Transverse colon (tissue), 4 donors: Measurements from ENCODE around the gene HYPK. TPM values are rescaled to one million over a fixed set of nuclear protein-coding genes. Genes with fewer than 3 reads are reported as not detected.
"Not testable (repeated sequence)": the region's sequence is repeated elsewhere in the genome, so short reads cannot be mapped to it uniquely, and the experiment has no call there.

Source experiments
- DNase-seq: peaks from one replicate; pipeline ENCODE4 v3.0.0-alpha.2; 2019
- H3K27ac ChIP-seq, 4 donors: fragments of 200-600 bp; sonication (generic); 2 replicates each; pipeline ENCODE4 v1.5.1; 2016 to 2018; ENCODE audit warnings: inconsistent platforms in 4 of 4
- H3K27me3 ChIP-seq: fragments of 200-600 bp; sonication (generic); 2 replicates; pipeline ENCODE4 v1.5.1; 2017; ENCODE audit warnings: inconsistent platforms
- H3K36me3 ChIP-seq, 4 donors: fragments of 200-600 bp; sonication (generic); 2 replicates each; pipeline ENCODE4 v1.5.1; 2017 to 2019; ENCODE audit warnings: inconsistent platforms in 4 of 4
- H3K4me1 ChIP-seq, 4 donors: fragments of 200-600 bp; sonication (generic); 2 replicates each; pipeline ENCODE4 v1.5.1; 2017 to 2020; ENCODE audit warnings: inconsistent platforms in 4 of 4
- H3K4me3 ChIP-seq, 4 donors: fragments of 200-600 bp; sonication (generic); 1 replicate in 1 of 4; 2 replicates in 3 of 4; pipeline versions ENCODE4 v1.5.1 to v1.6.1; 2017 to 2019; ENCODE audit warnings: inconsistent platforms in 4 of 4
- H3K9me3 ChIP-seq, 2 donors: fragments of 200-600 bp; sonication (generic); 2 replicates each; pipeline ENCODE4 v1.5.1; 2017 to 2019; ENCODE audit warnings: inconsistent platforms in 2 of 2
- EP300 ChIP-seq: sonication (generic); formaldehyde crosslinking; IDR thresholded peaks from one replicate; pipeline ENCODE4 v1.6.1; 2017; ENCODE audit warnings: antibody characterized with exemption, low read depth
- POLR2A ChIP-seq: fragments of 450-650 bp; IDR thresholded peaks from one replicate; pipeline ENCODE4 v1.6.1; 2016; ENCODE audit warnings: antibody characterized with exemption, mild to moderate bottlenecking, moderate library complexity
- POLR2AphosphoS5 ChIP-seq, 3 donors: sonication (generic); formaldehyde crosslinking; IDR thresholded peaks; one replicate each; pipeline ENCODE4 v1.6.1; 2016; ENCODE audit warnings: antibody characterized with exemption in 3 of 3
- WGBS, 2 donors: methylation state at CpG; one replicate each; pipeline ENCODE4 v1.1.5; 2018; ENCODE audit warnings: low coverage in 1 of 2; 5-methylcytosine and 5-hydroxymethylcytosine counted together
- in situ Hi-C, 4 donors: fragments of 200-750 bp; cut with MboI; loops; one replicate each; pipeline versions ENCODE4 v1.15.0 to v1.15.1; 2017; ENCODE audit warnings: low sequenced_read_pairs in 3 of 4, low pct_ligation_motif_present in 1 of 4, low pct_unique_long_range_greater_than_20kb in 1 of 4
- intact Hi-C: fragments of 100-400 bp; cut with DNase I; formaldehyde crosslinking; loops from one replicate; pipeline ENCODE4 v1.15.1; 2023; ENCODE audit warnings: low total_unique reads
- total RNA-seq, 4 donors: library from RNA; depleted of rRNA; stranded (reverse); fragments of >200 nt; gene quantifications; one replicate each; pipeline ENCODE4 v1.1.0, GENCODE V29; 2016
- TF ChIP-seq, protein P1 (sequence below), 5 experiments: fragments of 200-600 bp in 3 of 5; fragments of 450-650 bp in 2 of 5; sonication (generic) in 3 of 5; IDR thresholded peaks; 1 replicate in 2 of 5; 2 replicates in 3 of 5; pipeline ENCODE4 v1.5.1; 2016 to 2017; ENCODE audit warnings: antibody characterized with exemption in 5 of 5, inconsistent platforms in 3 of 5, mild to moderate bottlenecking in 2 of 5, moderate library complexity in 1 of 5

HYPK gene
- total RNA-seq, 4 donors from 2014 or later, result 10.6 to 41.1 (median 27.5) TPM

DNA sequence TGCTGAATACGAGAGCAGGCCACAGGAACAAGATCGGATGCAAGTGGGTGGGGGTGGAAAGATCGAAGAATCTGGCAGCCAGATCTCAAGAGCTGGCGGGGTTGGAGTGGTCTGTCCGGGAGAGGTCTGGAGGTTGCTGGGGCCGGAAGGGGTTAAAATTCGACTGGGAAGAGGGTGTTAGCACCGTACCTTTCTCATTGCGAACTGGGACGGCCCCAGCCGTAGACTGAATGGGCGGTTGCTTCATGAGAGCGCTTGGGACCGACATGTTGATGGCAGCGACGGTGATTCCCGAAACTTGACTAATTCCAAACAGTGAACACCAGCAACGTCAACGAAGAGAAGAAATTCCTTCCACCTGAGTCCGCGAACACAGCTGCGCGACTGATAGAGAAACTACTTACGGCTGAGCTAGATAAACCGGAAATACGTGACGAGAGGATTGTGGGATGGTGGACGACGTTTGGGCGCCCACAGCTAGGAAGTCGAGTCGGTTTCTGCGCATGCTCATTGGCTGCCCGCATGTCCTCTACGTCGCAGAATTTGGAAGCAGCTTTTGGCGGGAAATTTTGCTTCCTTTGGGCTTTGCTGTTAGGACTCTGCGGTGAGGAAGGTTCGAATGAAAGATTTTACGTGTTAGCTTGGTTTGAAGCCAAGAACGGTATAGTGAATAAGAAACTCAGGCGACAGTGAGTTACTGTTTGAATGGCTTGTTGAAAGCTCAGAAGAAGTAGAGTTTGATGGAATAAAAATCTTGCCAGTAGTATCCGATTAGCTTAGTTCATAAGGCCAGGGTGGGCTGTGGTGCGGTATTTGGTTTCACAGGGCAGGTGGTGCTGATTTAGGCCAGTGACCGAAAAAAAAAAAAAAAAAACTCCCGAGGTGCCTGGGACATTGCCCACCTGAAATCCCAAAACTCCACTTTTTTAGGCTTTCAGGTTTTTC, 24.2 kb downstream of the HYPK start, which contains the start of gene MFAP1:
TSS of gene MFAP1 (minus strand) at position 389 of the 945 bp plus-strand sequence. CDS start at position 268, 121 bp downstream.
- H3K27ac ChIP-seq, result peak within 1 kb of the TSS; percentile 85 to 95 (median 92)
- DNase-seq, result peak; percentile 95
- intact Hi-C loops, result no loop called here
- no peaks in the 10 kb centered on the region for H3K27me3 ChIP-seq
- H3K4me3 ChIP-seq, result peak within 1 kb of the TSS; percentile 60 to 89 (median 77)
- TF ChIP-seq EP300, result no peak
- TF ChIP-seq POLR2A, result peak; percentile 96
- TF ChIP-seq POLR2AphosphoS5 (IDR thresholded peaks at IDR 0.05), result peak; percentile 95 to 99 (median 98)
- H3K9me3 ChIP-seq, result no peaks in the 10 kb centered on the region
- in situ Hi-C loops, result no loop called here
- no peaks in the 10 kb centered on the region for H3K36me3 ChIP-seq
- peaks cover 7 to 65% (median 31%) of the 10 kb centered on the region in 4 donors for H3K4me1 ChIP-seq
- 9 to 21% methylated on average over 19 to 46 of the region's 46 CpGs for WGBS, 2 donors

DNA sequence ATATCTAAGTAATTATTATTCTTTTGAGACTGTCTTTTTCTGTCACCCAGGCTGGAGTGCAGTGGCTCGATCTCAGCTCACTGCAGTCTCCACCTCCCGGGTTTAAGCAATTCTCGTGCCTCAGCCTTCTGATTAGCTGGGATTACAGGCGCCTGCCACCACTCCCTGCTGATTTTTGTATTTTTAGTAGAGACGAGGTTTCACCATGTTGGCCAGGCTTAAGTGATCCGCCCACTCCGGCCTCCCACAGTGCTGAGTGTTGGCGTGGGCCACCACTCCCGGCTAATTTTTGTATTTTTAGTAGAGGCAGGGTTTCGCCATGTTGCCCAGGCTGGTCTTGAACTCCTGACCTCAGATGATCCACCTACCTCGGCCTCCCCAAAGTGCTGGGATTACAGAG, 24.9 kb downstream of the HYPK start:
- DNase-seq, H3K36me3 ChIP-seq, intact Hi-C loops, H3K4me3 ChIP-seq, in situ Hi-C loops, H3K27me3 ChIP-seq, H3K9me3 ChIP-seq, H3K27ac ChIP-seq: not testable (repeated sequence)
- peaks cover 7 to 63% (median 31%) of the 10 kb centered on the region in 4 donors for H3K4me1 ChIP-seq
- WGBS, 2 donors, result 90 to 94% methylated on average over 2 to 11 of the region's 11 CpGs

DNA sequence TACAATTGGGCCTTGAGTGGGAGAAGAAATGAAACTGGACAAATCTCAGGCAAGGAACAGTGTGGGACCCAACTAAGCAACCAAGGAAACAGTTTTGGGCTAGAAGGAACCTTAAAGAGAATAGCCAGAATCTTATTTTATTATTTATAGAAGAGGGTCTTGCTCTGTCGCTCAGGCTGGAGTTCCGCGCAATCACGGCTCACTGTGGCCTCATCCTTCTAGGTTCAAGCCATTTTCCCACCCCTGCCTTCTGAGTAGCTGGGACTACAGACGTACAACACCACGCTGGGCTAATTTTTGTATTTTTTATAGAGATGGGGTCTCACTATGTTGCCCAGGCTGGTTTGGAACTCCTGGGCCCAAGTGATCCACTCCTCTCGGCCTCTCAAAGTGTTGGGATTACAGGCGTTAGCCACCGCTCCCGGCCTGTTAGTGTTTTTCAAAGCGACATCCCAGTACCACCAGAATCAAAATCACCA, 25.7 kb downstream of the HYPK start:
- TF ChIP-seq EP300 (no peak), POLR2AphosphoS5 (IDR thresholded peaks at IDR 0.05) (no peak), POLR2A (no peak)
- TF ChIP-seq, protein P1, sequence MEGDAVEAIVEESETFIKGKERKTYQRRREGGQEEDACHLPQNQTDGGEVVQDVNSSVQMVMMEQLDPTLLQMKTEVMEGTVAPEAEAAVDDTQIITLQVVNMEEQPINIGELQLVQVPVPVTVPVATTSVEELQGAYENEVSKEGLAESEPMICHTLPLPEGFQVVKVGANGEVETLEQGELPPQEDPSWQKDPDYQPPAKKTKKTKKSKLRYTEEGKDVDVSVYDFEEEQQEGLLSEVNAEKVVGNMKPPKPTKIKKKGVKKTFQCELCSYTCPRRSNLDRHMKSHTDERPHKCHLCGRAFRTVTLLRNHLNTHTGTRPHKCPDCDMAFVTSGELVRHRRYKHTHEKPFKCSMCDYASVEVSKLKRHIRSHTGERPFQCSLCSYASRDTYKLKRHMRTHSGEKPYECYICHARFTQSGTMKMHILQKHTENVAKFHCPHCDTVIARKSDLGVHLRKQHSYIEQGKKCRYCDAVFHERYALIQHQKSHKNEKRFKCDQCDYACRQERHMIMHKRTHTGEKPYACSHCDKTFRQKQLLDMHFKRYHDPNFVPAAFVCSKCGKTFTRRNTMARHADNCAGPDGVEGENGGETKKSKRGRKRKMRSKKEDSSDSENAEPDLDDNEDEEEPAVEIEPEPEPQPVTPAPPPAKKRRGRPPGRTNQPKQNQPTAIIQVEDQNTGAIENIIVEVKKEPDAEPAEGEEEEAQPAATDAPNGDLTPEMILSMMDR (IDR thresholded peaks at IDR 0.05), result no peak

DNA sequence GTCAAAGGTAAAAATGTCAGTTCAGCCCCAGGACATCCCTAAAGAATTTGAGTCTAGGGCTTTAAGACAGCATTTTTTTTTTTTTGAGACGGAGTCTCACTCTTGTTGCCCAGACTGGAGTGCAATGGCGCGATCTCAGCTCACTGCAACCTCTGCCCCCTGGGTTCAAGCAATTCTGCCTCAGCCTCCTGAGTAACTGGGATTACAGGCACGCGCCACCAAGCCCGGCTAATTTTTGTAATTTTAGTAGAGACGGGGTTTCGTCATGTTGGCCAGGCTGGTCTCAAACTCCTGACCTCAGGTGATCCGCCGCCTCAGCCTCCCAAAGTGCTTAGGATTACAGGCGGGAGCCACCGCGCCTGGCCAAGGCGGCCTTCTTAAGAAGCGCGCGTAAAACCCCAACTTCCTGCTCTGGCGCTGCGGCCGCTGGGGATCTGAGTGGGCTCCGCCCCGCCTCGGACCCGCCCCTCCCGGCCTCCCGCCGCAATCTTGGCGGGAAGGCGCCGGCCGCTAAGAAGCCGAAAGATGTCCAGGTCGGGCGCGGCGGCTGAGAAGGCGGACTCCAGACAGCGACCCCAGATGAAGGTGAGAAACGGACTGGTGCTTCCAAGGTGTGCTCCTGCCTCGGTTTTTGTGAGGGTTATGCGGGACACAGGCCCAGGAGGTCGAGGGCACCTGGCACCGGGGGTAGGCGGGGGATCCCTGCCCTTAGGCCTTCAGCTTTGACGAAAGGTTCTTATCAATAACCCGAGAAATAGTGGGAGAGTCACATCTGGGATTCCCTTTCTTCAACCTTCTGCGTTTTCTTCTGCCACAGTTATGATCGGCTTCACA, 26.3 kb downstream of the HYPK start, which contains the start of gene WDR76:
TSS of gene WDR76 (plus strand) at position 495 of the 834 bp plus-strand sequence. CDS start at position 526, 31 bp downstream.
- intact Hi-C loops, result no loop called here
- no peaks in the 10 kb centered on the region for H3K27me3 ChIP-seq
- in situ Hi-C loops, result no loop called here
- WGBS, 2 donors, result 0 to 4% methylated on average over 3 to 34 of the region's 48 CpGs
- peak; percentile 90 for DNase-seq
- peaks cover 7 to 49% (median 27%) of the 10 kb centered on the region in 4 donors for H3K4me1 ChIP-seq
- no peaks in the 10 kb centered on the region for H3K9me3 ChIP-seq
- peak within 1 kb of the TSS; percentile 73 to 84 (median 78) for H3K27ac ChIP-seq
- peak within 1 kb of the TSS; percentile 27 to 56 (median 40) for H3K4me3 ChIP-seq
- H3K36me3 ChIP-seq, result no peaks in the 10 kb centered on the region
- TF ChIP-seq POLR2A (no peak), POLR2AphosphoS5 (IDR thresholded peaks at IDR 0.05) (peak; percentile 38 to 64 (median 52))

More for the DNA sequence above, 25.7 kb downstream of the HYPK start:
- H3K4me1 ChIP-seq, result peaks cover 7 to 56% (median 31%) of the 10 kb centered on the region in 4 donors
- H3K27ac ChIP-seq, result peak overlapping the region; percentile 73 to 84 (median 78)
- H3K4me3 ChIP-seq, result peak overlapping the region in 3 of 4 donors; percentile 38 to 56 (median 42)
- DNase-seq, result no peak
- intact Hi-C loops, result no loop called here
- H3K27me3 ChIP-seq, result no peaks in the 10 kb centered on the region
- H3K36me3 ChIP-seq, result no peaks in the 10 kb centered on the region
- no peaks in the 10 kb centered on the region for H3K9me3 ChIP-seq
- in situ Hi-C loops, result no loop called here
- 97% methylated on average over 11 of the region's 11 CpGs; no CpG with 5 or more reads in 1 of the 2 donors for WGBS, 2 donors

DNA sequence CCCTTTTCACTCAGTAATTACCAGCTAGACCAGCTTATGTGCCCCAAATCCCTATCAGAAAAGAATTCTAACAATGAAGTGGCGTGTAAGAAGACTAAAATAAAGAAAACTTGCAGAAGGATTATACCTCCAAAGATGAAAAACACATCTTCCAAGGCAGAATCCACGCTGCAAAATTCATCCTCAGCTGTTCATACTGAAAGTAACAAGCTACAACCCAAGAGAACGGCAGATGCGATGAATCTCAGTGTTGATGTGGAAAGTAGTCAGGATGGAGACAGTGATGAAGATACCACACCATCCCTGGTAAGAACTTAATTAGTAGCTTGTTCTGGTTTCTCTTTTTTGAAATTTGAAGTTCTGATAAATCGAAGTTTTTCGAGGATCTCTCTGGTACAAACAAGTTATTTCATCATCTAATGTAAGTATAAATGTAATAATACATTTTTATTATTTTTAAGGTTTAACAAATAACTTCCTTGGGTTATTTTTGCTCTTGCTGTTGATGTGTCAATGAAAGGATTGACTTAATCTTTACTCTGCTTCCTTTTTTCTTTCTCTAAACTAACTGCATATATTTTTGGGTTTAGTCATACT, 27.8 kb downstream of the HYPK start:
- Histone ChIP-seq H3K4me3 (peak overlapping the region in 1 of 4 donors; percentile 4), H3K36me3 (no peaks in the 10 kb centered on the region), H3K27ac (peak overlapping the region; percentile 73 to 84 (median 78)), H3K27me3 (no peaks in the 10 kb centered on the region), H3K4me1 (peaks cover 7 to 35% (median 21%) of the 10 kb centered on the region in 4 donors), H3K9me3 (no peaks in the 10 kb centered on the region)
- TF ChIP-seq, protein P1 (IDR thresholded peaks at IDR 0.05), result no peak
- TF ChIP-seq EP300 (no peak), POLR2A (no peak), POLR2AphosphoS5 (IDR thresholded peaks at IDR 0.05) (no peak)
- intact Hi-C loops, result no loop called here
- WGBS, 2 donors, result 50 to 52% methylated on average over 6 of the region's 6 CpGs
- no peak for DNase-seq
- in situ Hi-C loops, result no loop called here

DNA sequence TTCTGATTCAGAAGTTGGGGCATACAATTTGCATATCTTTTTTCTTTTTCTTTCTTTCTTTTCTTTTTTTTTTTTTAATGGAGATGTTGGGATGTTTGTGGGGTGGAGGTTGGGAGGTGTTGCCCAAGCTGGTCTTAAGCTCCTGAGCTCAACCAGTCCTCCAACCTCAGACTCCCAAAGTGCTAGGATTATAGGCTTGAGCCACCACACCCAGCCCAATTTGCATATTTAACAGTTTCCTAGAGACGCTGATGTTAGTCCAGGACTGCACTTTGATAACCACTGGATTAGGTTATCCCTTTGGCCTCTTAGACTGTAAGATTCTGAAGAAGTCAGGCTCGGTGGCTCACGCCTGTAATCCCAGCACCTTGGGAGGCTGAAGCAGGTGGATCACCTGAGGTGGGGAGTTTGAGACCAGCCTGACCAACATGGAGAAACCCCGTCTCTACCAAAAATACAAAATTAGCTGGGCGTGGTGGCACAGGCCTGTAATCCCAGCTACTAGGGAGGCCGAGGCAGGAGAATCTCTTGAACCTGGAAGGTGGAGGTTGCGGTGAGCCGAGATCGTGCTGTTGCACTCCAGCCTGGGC, 29.6 kb downstream of the HYPK start:
- intact Hi-C loops, H3K27me3 ChIP-seq, H3K9me3 ChIP-seq, H3K27ac ChIP-seq, H3K4me3 ChIP-seq, DNase-seq, H3K36me3 ChIP-seq, in situ Hi-C loops: not testable (repeated sequence)
- 89% methylated on average over 9 of the region's 9 CpGs; no CpG with 5 or more reads in 1 of the 2 donors for WGBS, 2 donors
- peaks cover 0 to 22% (median 14%) of the 10 kb centered on the region in 4 donors for H3K4me1 ChIP-seq
